GM21723 (cell line): ENCODE data around the gene NDUFV1.
"Not testable (repeated sequence)": the region's sequence is repeated elsewhere in the genome, so short reads cannot be mapped to it uniquely, and the experiment has no call there.

Source experiments
- ATAC-seq: cut with Tn5 transposase; IDR thresholded peaks from one replicate; pipeline ENCODE4 v1.9.1; 2021; ENCODE audit warnings: mild to moderate bottlenecking, moderate library complexity; ENCODE audit not compliant: unreplicated experiment

The NDUFV1 gene

DNA sequence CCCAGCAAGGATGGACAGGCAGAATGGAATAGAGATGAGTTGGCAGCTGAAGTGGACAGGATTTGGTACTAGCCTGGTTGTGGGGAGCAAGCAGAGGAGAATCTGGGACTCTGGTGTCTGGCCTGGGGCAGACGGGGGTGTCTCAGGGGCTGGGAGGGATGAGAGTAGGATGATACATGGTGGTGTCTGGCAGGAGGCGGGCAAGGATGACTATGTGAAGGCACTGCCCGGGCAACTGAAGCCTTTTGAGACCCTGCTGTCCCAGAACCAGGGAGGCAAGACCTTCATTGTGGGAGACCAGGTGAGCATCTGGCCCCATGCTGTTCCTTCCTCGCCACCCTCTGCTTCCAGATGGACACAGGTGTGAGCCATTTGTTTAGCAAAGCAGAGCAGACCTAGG, 20.8 kb upstream of the NDUFV1 start:
- ATAC-seq: no peak

GRCh38 chr11:67586568-67587250, 20.0 kb upstream of the NDUFV1 start:
- no peak for ATAC-seq

GRCh38 chr11:67588136-67588503, 18.6 kb upstream of the NDUFV1 start:
- ATAC-seq: peak; percentile 20

DNA sequence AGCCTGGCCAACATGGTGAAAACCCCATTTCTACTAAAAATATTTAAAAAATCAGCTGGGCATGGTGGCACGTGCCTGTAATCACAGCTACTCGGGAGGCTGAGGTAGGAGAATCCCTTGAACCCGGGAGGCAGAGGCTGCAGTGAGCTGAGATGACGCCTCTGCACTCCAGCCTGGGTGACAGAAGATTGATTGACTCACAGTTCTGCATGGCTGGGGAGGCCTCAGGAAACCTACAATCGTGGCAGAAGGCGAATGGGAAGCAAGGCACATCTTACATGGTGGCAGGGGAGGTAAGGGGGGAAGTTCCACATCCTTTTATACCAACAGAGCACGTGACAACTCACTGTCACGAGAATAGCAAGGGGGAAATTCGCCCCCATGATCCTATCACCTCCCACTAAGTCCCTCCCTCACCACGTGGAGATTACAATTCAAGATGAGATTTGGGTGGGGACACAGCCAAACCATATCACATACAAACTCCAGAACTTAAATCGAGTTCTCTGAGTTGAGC, 17.8 kb upstream of the NDUFV1 start:
- not testable (repeated sequence) for ATAC-seq

GRCh38 chr11:67592880-67593564, 13.7 kb upstream of the NDUFV1 start:
- no peak for ATAC-seq

GRCh38 chr11:67593565-67593905, 13.2 kb upstream of the NDUFV1 start:
- no peak for ATAC-seq

DNA sequence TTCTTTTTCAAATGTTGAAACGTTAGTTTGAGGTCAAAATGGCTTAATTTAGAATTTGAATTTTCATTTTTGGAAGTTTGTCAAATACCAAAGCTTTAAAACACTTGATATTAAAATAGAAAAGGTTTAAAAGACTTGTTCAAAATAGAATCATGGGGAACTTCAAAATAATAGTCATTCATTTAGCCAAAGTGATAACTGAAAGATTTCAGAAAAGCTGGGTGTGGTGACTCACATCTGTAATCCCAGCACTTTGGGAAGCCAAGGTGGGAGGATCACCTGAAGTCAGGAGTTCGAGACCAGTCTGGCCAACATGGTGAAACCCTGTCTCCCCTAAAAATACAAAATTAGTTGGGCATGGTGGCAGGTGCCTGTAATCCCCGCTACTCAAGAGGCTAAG, 12.3 kb upstream of the NDUFV1 start:
- no peak for ATAC-seq

GRCh38 chr11:67596753-67597300, 9.9 kb upstream of the NDUFV1 start:
- no peak for ATAC-seq

- not testable (repeated sequence) for ATAC-seq
These were observed 9.3 kb upstream of the NDUFV1 start for GRCh38 chr11:67597458-67597857.

DNA sequence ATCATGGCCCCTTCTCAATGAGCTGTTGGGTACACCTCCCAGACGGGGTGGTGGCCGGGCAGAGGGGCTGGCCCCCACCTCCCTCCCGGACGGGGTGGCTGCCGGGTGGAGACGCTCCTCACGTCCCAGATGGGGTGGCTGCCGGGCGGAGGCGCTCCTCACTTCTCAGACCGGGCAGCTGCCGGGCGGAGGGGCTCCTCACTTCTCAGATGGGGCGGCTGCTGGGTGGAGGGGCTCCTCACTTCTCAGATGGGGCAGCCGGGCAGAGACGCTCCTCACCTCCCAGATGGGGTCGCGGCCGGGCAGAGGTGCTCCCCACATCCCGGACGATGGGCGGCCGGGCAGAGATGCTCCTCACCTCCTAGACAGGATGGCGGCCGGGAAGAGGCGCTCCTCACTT, 8.8 kb upstream of the NDUFV1 start:
- ATAC-seq: not testable (repeated sequence)

- ATAC-seq: no peak
These were observed 7.6 kb upstream of the NDUFV1 start for GRCh38 chr11:67599149-67599548.

DNA sequence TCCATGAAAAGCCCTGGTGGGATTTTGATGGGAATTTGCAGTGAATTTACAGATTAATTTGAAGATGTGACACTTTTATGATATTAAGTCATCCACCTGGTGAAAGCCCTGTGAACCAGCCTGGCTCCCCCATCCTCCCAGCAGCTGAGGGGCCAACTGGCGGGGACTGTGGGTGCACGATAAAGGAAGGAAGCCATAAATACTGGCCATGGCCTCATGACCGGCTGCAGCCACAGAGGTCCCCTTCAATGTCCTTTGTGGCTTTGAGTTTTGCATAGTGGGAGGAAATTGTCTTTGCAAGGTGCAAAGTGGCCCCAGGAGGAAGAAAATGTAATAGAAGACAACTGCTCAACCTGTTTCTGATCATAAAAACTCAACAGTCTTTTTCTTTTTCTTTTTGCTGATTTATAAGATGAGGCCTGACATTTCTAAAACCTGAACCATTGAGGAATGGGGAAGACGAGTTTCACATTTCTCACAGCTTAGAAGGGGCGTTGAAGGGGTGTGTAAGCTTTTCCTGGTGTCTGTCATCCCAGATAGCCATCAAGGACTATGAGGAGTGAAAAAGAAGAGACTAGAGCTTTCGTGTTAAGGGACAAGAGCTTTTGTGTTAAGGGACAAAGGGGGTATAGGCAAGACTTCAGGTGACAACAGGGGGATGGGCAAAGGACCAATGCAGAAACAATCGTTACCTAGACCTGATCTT, 6.3 kb upstream of the NDUFV1 start:
- ATAC-seq: peak; percentile 68

DNA sequence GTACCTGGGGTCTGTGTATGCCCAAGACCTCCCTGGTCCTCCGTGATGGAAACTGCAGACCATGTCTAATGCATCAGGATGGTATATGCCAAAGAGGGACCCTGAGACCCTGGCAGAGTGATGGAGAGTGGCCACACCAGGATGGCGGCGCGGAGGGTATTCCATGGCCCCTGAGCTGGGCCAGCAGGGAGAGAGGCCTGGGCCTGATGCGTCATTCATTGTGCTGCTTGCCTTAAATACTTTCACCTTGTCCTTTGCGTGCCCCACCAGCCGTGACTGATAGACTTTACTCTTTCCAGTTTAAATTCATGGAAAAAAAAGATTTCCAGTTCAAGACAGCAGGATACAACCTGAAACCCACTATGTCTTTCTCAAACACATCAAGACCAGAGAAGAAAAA, 5.6 kb upstream of the NDUFV1 start:
- no peak for ATAC-seq

- not testable (repeated sequence) for ATAC-seq
These were observed 2.6 kb upstream of the NDUFV1 start for GRCh38 chr11:67604119-67604518.

- ATAC-seq: no peak
These were observed 1.9 kb upstream of the NDUFV1 start for GRCh38 chr11:67604815-67605214.

DNA sequence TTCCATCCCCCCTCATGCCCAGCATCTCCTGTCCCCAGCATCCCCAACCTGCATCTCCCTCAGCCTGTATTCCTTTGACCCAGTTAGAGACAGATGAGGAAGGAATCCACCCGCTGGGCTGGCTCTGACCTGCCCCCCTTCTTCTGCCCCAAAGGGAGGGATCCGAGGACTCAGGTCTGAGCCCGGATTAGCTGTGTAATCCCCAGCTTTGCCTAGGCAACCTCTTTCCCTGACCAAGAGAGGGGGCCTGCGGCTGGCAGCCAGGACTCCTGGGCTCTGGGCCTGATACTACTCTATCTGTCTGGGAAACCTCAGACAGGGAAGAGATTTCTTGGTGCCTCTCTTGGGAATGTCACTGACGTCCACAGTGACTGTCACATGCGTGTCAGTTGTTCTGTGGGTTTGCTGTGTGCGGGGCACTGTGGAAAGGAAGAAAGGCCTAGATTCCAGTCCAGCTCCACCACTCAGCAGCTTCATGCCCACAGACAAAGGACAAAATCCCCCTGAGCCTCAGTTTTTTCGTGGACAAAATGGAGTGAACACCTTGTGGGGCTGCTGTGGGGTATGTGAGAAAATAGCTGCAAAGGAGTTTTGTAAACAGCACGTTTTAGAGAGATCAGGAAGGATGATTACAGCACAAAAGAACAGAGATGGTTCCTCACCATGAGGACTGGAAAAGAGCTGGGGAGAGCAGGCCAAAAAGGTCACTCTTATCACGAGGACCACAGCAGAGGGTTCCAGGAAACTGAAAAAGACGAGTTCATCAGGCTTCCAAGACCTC, 1.3 kb upstream of the NDUFV1 start:
- no peak for ATAC-seq

DNA sequence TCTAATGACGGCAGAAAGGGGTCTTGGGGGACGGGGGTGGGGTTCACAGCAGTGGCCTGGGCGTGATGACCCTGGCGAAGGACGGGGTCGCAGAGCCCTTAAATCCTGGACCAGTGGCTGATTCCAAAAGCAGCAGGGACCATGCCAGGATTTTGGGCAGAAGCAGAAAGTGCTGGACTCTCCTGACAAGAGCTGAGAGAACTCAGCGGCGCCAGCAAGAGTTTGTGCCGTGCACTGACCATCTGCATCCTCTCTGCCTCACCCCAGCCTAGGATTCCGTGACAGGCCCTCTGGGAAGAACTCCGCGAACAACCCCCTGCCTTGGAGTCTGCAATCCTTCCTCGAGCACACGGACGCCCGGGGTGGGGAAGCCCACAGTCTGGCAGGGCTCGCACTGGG, 644 bp upstream of the NDUFV1 start:
- ATAC-seq: no peak

DNA sequence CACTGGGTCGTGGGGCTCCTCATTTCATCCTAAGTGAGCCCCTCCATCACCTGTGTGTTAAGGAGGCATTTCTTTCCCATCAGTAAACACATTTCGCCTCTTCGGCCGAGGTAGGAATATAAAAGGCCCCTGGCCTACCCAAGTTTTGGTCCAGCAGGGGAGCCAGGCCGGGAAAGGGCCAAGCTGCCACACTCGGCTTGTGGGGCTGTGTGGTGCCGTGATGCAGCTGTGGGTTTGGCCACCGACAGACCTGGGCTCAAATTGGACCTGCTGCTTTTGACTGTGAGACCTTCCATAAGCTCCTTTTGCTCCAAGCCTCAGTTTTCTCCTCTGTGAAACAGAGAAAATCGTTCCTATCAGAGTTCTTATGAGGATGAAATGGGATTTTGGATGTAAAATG, 771 bp downstream of the NDUFV1 start:
- ATAC-seq: no peak

DNA sequence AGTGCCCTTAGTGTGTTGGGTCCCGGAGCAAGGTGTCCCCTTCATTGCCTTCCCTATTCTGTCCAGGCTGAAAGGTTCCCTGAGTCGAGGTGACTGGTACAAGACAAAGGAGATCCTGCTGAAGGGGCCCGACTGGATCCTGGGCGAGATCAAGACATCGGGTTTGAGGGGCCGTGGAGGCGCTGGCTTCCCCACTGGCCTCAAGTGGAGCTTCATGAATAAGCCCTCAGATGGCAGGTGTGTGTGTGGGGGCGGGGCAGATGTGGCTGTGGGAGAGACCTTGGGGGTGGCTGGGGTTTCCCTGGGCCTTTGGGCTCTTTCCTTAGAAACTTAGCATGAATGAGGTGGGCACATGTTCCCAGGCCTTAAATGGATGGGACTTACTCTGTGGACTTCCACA, 1.8 kb downstream of the NDUFV1 start:
- no peak for ATAC-seq

DNA sequence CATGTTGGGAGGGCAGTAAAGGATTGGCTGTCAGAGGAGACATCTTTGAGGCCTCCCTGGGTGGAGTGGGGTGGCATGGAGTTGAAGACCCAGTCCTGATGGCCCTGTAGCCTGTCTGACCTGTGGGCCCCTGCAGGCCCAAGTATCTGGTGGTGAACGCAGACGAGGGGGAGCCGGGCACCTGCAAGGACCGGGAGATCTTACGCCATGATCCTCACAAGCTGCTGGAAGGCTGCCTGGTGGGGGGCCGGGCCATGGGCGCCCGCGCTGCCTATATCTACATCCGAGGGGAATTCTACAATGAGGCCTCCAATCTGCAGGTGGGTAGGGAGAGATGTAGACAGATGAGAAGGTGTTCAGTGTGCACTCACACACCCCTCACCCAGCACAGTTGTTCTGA, 2.6 kb downstream of the NDUFV1 start:
- ATAC-seq: no peak

- no peak for ATAC-seq
These were observed 3.6 kb downstream of the NDUFV1 start for GRCh38 chr11:67610302-67610868.
